ENCODE data around the gene PLXDC1. TPM values are rescaled to one million over a fixed set of nuclear protein-coding genes. Genes with fewer than 3 reads are reported as not detected.
"Not testable (repeated sequence)": the region's sequence is repeated elsewhere in the genome, so short reads cannot be mapped to it uniquely, and the experiment has no call there.

PLXDC1 gene
- total RNA-seq, 1 experiment from 2014 or later: 0.64 TPM

- no peak for DNase-seq (ENCODE audit: low spot score)
Measured at GRCh38 chr17:39155654-39156053, 4.2 kb upstream of the PLXDC1 start.

GRCh38 chr17:39153599-39154051 lies 2.2 kb upstream of the PLXDC1 start:
- DNase-seq (ENCODE audit: low spot score): peak; percentile 89

GRCh38 chr17:39151943-39152818 lies 744 bp upstream of the PLXDC1 start:
- DNase-seq (ENCODE audit: low spot score): no peak

GRCh38 chr17:39150795-39151149 lies 665 bp downstream of the PLXDC1 start:
- DNase-seq (ENCODE audit: low spot score): no peak

- no peak for DNase-seq (ENCODE audit: low spot score)
Measured at GRCh38 chr17:39150104-39150634, 1.3 kb downstream of the PLXDC1 start.

- no peak for DNase-seq (ENCODE audit: low spot score)
Measured at GRCh38 chr17:39147221-39148185, 3.9 kb downstream of the PLXDC1 start.

- no peak for DNase-seq (ENCODE audit: low spot score)
Measured at GRCh38 chr17:39146273-39146672, 5.2 kb downstream of the PLXDC1 start.

GRCh38 chr17:39145143-39145542 lies 6.3 kb downstream of the PLXDC1 start:
- DNase-seq (ENCODE audit: low spot score): no peak

GRCh38 chr17:39144416-39144840 lies 7.0 kb downstream of the PLXDC1 start:
- DNase-seq (ENCODE audit: low spot score): peak; percentile 77

- DNase-seq (ENCODE audit: low spot score): no peak
Measured at GRCh38 chr17:39143552-39144093, 7.8 kb downstream of the PLXDC1 start.

GRCh38 chr17:39141915-39142664 lies 9.3 kb downstream of the PLXDC1 start:
- no peak for DNase-seq (ENCODE audit: low spot score)

GRCh38 chr17:39141294-39141693 lies 10.1 kb downstream of the PLXDC1 start:
- no peak for DNase-seq (ENCODE audit: low spot score)

GRCh38 chr17:39139561-39139960 lies 11.9 kb downstream of the PLXDC1 start:
- no peak for DNase-seq (ENCODE audit: low spot score)

GRCh38 chr17:39139161-39139511 lies 12.3 kb downstream of the PLXDC1 start:
- DNase-seq (ENCODE audit: low spot score): peak; percentile 99

- DNase-seq (ENCODE audit: low spot score): peak; percentile 38
Measured at GRCh38 chr17:39138431-39139160, 12.8 kb downstream of the PLXDC1 start.

- peak; percentile 83 for DNase-seq (ENCODE audit: low spot score)
Measured at GRCh38 chr17:39134878-39135277, 16.6 kb downstream of the PLXDC1 start.

- DNase-seq (ENCODE audit: low spot score): peak; percentile 80
Measured at GRCh38 chr17:39132192-39132610, 19.2 kb downstream of the PLXDC1 start.

GRCh38 chr17:39131616-39132015 lies 19.8 kb downstream of the PLXDC1 start:
- no peak for DNase-seq (ENCODE audit: low spot score)

- no peak for DNase-seq (ENCODE audit: low spot score)
Measured at GRCh38 chr17:39130205-39130604, 21.2 kb downstream of the PLXDC1 start.

GRCh38 chr17:39129544-39129943 lies 21.9 kb downstream of the PLXDC1 start:
- DNase-seq (ENCODE audit: low spot score): not testable (repeated sequence)
